Measurements from ENCODE around the gene KRT2.

GRCh38 chr12:52672321-52672933 is 20.4 kb upstream of the KRT2 start:
- TF ChIP-seq POLR2A (IDR thresholded peaks at IDR 0.05) (no peak), CTCF (IDR thresholded peaks at IDR 0.05) (no peak), POLR2AphosphoS5 (IDR thresholded peaks at IDR 0.05) (no peak), EP300 (IDR thresholded peaks at IDR 0.05) (no peak)
